Activated T-cell treated with anti-CD3 and anti-CD28 coated beads for 48 hours (primary cell): ENCODE data around the gene MAPKAPK2.
"Not testable (repeated sequence)": the region's sequence is repeated elsewhere in the genome, so short reads cannot be mapped to it uniquely, and the experiment has no call there.

Experiments used
- DNase-seq: peaks from one replicate; pipeline ENCODE4 v3.0.0-alpha.2; 2020; ENCODE audit warnings: low read depth

Gene MAPKAPK2

DNA sequence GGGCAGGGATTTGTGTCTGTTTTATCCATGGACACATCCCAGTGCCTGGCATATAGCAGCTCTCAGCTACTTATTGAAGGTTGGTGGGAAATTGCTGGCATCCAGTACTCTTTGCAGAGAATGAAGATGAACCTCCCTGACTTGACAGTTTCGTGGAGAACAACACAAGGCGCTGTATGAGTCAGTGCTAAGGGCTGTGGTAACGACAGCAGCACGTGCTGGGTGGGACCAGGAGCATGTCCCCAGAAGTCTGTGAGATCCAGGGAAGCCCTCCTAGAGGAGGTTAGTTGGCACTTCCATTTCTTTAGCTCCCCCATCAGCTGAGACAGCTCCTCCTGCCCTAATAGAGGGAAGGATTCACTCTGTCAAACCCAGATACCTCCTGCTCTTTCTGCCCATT, 60.0 kb downstream of the MAPKAPK2 start:
- DNase-seq: no peak

DNA sequence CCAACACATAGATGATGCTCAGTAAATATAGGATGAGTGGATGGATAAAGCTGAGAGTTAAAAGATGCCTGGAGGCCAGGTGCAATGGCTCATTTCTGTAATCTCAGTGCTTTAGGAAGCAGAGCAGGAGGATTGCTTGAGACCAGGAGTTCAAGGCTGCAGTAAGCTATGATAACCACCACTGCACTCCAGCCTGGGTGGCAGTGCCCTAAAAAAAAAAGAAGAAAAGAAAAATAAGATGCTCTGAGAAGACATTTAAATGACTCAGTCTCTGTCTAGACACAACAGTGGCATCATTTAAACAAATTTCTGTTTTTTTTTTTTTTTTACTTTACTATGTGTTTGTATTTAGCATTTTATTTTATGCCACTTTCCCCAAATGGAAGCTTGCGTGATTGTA, 60.6 kb downstream of the MAPKAPK2 start:
- no peak for DNase-seq

DNA sequence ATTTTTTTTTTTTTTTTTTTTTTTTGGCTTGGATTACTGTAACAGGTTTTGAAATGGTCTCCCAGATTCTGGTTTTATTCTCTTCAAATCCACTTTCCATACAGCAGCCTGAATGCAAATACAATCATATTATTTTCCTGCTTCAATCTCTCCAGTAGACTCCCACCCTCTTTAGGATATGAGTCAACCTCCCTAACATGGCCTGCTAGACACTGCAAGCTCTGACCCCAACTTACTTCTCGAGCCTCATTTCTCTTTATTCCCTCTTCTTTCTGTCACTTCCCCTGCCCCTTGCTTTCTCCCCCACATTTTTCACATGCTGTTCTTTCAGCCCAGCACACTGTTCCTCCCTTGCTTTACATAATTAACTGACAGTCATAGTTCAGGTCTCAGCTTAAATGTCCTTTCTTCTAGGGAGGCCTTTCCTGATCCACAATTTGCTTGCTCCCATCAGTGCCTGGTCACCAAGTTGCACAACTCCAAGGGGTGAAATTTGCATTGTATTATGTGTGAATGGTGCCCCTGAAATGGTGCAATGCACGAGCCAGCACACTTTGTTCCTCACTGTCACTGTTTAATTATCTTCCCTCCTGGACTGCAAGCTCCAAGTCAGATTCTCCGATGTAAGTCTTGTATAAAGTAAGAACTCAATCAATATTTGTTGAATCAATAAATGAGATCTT, 63.8 kb downstream of the MAPKAPK2 start:
- no peak for DNase-seq

- DNase-seq: no peak
Observed at GRCh38 chr1:206751891-206752290, 67.2 kb downstream of the MAPKAPK2 start.

DNA sequence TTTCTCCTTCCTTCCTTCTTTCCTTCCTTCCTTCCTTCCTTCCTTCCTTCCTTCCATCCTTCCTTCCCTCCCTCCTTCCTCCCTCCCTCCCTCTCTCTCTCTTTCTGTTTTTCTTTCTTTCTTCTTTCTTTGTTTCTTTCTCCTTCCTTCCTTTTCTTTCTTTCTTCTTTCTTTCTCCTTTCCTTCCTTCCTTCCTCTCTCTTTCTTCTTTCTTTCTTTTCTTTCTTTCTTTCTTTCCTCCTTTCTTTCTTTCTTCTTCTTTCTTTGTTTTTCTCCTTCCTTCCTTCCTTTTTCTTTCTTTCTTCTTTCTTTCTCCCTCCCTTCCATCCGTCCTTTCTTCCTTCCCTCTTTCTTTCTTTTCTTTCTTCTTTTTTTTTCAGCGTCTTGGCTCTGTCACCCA, 67.8 kb downstream of the MAPKAPK2 start:
- DNase-seq: no peak

DNA sequence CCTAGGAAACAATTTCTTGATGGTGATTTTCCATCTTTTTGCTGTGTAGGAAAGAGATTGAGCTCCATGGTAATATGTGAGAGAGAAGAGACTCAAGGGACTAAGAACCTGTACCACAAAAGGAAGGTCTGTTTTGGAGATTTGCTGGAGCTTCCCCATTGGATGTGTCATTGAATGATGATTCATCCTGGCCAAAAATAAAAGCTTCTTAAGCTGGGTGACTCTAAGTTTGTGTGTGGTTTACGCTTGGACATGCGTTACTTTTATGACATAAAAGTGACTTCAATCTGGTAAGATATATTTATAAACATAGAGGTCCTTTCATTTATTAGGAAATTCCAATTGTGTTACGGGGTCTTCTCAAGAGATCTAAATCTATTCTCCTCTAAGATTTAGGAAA, 68.4 kb downstream of the MAPKAPK2 start:
- no peak for DNase-seq

DNA sequence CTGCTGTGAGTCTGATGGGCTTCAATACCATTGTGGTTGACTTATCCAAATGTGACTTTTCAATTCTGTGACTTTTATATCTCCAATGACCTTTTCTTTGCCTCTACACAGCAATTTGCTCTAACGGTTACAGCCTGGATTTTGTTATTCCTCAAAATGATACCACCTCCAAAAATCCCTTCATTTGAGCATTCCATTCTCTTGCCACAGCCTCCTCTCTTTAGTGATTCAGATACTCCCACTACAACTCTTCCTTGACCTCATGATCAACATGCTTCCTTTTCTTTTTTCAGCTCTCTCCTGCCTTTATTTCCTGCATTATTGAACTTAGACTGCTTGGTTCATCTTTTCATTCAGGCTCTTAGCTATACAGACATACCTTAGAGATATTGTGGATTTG, 69.3 kb downstream of the MAPKAPK2 start:
- DNase-seq: no peak

GRCh38 chr1:206757524-206758266, 73.0 kb downstream of the MAPKAPK2 start:
- DNase-seq: no peak

DNA sequence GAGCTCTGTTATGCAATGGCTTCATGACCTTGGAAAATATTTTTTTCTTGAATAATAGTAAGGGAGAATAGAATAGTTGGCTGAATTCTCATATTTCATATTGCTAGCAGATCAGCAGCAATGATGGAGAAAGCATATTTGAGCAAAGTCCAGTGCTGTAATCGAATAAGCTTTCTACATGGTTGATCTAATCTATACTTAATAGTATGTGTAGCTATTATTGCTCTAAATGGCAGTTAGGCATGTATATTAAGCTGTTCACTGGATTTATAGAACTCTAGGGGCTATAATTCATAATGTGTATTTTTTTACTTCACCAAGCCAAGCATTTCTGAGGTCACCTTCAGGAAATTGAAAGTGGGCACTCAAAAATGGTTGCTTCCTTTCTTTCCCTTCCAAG, 75.9 kb downstream of the MAPKAPK2 start:
- DNase-seq: no peak

GRCh38 chr1:206761159-206761768, 76.6 kb downstream of the MAPKAPK2 start:
- DNase-seq: no peak

GRCh38 chr1:206762741-206763364, 78.1 kb downstream of the MAPKAPK2 start:
- not testable (repeated sequence) for DNase-seq

- not testable (repeated sequence) for DNase-seq
Observed at GRCh38 chr1:206765771-206766170, 81.1 kb downstream of the MAPKAPK2 start.

- DNase-seq: peak; percentile 55
Observed at GRCh38 chr1:206766251-206766856, 81.6 kb downstream of the MAPKAPK2 start.

DNA sequence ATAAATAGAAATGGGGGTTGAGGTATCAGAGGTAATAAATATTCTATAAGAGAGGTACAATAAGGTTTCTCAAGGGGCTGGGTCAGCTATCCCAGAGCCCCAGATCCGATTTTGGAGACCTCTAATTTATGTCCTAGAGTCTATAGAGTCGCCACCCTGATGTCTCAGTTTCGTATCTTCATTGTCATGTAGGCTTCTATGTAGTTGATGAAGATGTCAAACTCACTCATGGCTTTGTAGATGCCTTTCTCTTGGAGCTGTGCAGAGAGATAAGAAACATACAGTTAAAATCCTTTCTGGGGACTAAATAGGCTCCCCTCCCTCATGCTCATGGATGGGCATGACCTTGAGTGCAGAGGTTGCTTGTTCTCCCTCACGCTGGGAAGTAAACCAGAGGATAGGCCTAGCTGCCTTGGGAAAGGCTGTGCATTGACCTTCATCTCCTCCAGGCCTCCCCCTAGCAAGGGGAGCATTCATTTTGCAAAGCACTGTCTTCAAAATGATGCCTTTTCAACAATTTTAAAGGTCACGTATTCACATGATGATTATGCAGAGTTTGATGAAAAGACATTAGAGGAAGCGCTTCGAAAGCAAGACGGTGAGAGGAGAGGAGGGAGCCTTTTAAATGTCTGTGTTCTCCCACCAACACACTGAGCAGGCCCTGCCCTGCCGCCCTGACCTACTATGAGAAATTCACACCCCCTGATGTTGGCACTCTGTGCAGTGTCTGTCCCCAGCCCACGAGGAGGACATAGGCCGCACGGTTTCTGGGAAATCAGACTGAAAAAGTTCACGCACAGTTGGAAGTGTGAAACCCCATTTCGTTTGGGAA, 84.0 kb downstream of the MAPKAPK2 start:
- DNase-seq: no peak

GRCh38 chr1:206769304-206769731, 84.6 kb downstream of the MAPKAPK2 start:
- peak; percentile 62 for DNase-seq

- no peak for DNase-seq
Observed at GRCh38 chr1:206770531-206771337, 86.0 kb downstream of the MAPKAPK2 start, which contains the start of gene IL19. IL19 (plus strand) TSS chr1:206770773; CDS start chr1:206836663, 65,890 bp downstream.

- DNase-seq: no peak
Observed at GRCh38 chr1:206771338-206771692, 86.6 kb downstream of the MAPKAPK2 start.

DNA sequence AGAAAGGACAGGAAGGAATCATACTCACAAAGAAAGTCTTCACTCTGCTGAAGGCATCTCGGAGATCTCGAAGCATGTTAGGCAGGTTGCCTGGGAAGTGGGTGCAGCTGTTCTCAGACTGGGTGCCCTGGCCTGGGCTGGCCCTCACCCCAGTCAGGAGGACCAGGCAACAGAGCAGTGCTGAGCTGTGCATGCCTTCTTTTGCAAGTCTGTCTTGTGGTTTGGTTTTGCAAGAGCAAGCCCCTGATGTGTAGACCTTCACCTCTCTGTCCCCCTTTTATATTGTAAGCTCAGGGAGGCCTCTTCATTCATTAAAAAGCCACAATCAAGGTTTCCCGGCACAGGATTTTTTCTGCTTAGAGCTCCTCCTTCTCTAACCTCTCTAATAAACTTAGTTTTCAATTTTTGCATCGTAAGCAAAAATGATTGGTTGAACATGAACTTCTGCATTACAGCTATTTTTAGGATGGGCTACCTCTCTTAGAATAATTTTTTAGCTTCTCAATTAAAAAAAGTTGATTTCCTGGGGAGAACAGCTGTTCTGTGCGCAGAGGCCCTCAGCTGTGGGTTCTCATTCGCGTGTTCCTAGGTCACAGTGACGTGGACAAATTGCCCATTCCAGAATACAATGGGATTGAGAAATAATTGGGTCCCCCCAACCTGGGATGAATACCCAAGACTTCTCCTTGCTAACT, 87.7 kb downstream of the MAPKAPK2 start, which contains the start of gene IL10:
Gene IL10 (minus strand): TSS at position 252 of the 695 bp plus-strand sequence. CDS start 59 bp downstream, at position 193.
- no peak for DNase-seq

- DNase-seq: no peak
Observed at GRCh38 chr1:206774093-206774492, 89.4 kb downstream of the MAPKAPK2 start.

GRCh38 chr1:206776229-206776628, 91.5 kb downstream of the MAPKAPK2 start:
- DNase-seq: no peak
